Pons (tissue), 1 donor: ENCODE results near the gene ATG5.

ENCODE experiments used
- DNase-seq: peaks from one replicate; pipeline ENCODE4 v3.0.0-alpha.2; 2016; ENCODE audit warnings: low spot score

ATG5 gene

DNA sequence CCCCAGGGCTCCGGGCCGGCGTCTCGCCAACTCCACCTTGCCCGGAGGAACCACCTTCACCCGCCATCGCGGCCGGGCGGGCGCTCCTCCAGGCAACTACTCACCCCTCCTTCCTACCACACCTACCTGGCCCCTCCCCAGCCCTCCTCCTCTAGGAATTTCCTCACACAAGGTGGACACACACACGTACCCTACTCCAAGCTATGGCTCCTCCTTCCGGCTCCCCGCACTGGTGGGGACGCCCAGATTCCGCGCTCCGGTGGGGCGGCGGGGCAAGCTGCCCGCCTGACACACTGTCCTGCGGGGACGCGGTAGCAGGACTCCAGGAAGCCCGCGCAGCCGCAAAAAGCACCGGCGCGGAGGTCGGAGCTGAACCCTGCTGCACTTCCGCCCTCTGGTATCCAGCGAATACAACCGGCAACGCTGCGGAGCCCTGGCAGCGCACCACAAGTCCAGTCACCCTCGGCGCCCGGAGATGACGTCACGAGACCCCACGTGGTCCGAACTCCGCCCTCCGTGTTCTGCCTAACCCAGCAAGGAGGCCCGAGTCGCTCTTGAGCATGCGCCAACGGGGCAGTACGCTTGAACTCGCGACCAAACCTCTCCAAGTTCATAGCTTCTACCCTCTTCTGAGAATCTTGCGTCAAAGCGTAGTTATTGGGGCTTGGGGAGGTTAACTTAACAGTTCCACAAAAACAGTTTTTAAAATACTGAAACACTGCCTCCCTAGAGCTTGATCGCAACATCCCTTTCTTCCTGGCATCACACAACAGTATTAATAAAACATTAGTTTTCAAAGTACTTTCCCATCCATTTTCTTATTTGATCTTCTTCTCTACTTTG lies at the start of gene ATG5:
TSS of gene ATG5 (minus strand) at position 425 of the 843 bp plus-strand sequence. CDS start 9,552 bp downstream, outside the sequence.
- DNase-seq: peak; percentile 97

GRCh38 chr6:106373502-106374239 lies 48.1 kb upstream of the ATG5 start:
- DNase-seq: no peak

DNA sequence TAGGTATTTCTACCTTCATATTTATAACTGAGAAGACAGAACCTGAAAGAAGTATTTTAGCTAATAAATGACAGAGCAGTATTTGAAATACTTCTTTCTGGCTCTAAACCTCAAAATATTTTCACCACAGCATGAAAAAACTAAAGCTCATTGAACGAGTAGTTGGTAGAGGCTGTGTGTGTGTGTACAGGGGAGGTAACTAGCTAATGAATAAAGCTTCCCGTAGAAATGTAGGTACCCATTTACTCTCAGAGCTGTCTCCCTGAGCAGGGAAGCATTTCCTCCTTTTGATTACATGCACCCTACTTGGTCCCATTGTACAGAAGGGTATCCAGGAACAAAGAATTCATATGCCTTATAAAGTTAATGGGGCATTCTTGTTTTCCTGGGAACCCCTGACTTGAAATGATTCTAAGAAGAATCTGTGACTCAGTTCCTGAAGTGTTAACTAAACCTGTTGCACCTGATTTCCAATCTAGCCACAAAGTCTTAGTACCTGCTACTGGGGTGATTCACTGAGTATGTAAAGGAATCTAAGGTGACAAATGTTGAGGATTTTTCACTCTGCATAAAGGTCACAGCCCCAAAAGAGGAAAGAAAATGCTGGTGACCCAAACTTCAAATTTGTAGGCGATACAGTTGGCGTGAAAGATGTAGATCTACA lies 47.4 kb upstream of the ATG5 start:
- no peak for DNase-seq

DNA sequence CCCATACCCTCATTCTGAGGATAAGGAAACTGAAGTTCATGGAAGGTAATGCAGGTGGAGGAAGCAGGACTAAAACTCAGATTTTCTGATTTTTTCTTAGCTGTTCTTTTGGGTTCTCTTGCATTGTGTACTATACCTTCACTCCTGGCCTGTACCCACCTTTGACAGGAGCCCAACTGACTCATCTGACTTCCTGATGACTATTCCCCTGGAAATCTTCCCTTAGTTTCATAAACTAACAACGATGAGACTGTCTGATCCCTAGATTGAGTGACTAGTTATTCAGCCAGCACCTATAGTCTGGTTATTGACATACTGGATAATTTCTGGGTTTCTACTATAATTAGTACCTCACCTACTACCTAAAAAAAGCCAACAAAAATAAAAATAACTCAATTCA lies 45.1 kb upstream of the ATG5 start:
- DNase-seq: no peak

DNA sequence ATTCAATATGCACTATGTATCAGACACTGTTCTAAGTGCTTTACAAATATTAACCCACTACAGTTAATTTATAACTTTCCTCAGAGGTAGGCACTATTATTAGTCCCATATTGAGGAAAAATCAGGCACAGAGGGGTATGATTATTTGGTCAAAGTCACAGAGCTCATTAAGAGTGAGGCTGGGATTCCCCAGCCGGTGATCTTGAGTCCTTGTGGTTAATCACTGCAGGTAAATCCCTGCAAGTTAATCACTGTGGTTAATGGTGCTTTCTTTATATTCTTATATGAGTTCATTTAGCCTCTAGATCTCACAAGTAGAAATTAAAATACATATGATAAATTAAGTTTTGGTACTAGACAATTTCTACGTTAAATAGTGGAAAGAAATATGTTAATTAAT lies 44.2 kb upstream of the ATG5 start:
- DNase-seq: no peak

DNA sequence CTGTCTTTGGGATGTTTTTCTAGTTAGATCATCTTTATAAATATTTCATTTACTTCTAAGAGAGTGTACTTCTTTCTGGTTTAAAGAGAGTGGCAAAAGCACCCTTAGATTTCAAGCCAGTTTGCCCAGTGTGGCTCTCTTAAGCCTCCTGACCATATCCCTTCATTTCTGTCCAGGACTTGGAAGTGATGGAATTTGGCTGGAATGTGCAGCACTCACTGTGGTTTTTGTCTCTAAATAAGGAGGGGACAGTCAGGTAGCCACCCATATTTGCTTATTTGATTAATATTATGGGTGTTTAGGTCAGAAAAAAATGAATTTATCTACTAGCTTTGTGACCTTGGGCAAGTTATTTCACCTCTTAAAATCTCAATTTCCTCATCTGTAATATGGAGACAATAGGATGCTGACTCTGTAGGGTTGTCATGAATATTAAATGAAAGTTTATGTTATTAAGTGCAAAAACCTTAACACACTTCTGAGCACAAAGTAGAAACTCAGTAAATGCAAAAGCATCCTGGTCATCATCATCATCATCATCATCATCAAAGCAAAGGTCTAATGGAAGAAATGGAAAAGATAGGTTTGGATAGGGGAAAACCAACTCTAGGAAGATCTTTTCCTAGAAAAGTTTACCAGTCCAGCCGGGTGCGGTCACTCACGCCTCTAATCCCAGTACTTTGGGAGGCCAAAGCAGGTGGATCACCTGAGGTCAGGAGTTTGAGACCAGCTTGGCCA lies 38.0 kb upstream of the ATG5 start:
- DNase-seq: no peak

- DNase-seq: no peak
Measured at GRCh38 chr6:106360989-106361430, 35.5 kb upstream of the ATG5 start.

- no peak for DNase-seq
Measured at GRCh38 chr6:106360410-106360988, 34.9 kb upstream of the ATG5 start, which contains the start of gene CRYBG1. Gene CRYBG1 (plus strand): TSS chr6:106360717. CDS start chr6:106360909, 192 bp downstream.

GRCh38 chr6:106359959-106360409 lies 34.4 kb upstream of the ATG5 start:
- DNase-seq: no peak

DNA sequence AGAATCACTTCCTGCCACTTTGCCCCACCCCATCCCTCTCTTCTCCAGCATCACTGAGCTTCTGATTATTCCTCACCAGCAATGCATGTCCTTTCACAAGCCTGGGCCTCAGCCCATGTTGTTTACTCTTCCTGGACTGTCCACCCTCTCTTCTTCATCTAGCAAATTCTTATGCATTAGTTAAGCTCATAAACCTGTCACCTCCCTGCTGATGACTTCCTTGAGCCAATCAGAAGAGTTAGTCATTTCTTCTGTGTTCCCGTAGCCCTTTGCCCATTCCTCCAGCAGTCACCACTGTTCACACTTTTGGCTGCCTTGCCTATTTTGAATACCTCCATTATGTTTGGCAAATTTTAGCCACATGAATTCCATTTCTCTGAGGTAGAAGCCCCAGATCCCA lies 30.8 kb upstream of the ATG5 start:
- DNase-seq: no peak

DNA sequence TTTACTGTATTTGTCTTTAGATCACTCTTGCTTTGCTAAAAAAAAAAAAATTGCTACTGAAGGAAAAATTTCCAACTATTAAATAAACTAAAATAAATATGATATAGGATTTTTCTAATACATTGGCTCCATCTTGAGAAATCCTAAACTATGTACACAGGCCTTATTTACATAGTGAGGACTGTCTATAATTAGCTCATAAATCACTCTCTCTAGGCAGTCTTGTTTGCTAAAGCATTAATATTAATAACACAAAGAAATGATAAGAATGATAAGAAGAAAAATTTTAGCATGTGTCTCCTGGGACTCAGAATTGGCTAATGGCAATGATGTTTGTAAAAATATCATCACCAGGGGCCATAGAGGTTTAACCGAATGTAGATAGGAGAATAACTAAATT lies 21.7 kb upstream of the ATG5 start:
- no peak for DNase-seq

DNA sequence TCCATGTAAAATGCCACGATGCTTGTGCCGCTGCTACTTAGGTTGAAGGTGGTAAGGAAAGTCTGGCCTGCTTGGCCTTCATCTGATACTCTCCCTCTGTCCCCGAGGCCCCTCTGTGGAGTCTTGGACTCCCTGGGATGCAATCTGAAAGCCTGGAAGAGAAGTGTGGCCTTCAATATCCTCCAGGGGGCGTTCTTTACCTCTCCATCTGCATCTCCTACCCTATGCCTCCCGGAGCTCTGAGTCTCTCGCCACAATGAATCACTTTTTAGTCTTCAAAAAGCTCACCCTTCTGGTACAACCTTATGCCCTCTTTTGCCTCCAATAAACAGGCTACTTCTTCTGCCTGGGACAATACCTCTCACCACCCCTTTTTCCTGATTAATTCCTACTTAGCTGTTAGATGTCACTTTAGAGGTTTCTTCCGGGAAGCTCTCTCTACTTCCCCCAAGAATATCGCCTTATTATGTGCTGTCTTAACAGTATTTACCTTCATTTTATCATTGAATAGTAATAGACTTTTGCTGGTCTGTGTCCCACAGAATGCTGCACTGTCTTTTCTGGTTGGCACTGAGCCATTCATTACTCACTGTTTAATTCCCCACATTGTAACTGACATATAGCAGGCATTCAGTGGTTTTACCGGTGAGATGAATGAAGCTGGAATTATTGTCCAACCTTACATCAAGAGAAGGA lies 13.9 kb upstream of the ATG5 start:
- peak; percentile 76 for DNase-seq

DNA sequence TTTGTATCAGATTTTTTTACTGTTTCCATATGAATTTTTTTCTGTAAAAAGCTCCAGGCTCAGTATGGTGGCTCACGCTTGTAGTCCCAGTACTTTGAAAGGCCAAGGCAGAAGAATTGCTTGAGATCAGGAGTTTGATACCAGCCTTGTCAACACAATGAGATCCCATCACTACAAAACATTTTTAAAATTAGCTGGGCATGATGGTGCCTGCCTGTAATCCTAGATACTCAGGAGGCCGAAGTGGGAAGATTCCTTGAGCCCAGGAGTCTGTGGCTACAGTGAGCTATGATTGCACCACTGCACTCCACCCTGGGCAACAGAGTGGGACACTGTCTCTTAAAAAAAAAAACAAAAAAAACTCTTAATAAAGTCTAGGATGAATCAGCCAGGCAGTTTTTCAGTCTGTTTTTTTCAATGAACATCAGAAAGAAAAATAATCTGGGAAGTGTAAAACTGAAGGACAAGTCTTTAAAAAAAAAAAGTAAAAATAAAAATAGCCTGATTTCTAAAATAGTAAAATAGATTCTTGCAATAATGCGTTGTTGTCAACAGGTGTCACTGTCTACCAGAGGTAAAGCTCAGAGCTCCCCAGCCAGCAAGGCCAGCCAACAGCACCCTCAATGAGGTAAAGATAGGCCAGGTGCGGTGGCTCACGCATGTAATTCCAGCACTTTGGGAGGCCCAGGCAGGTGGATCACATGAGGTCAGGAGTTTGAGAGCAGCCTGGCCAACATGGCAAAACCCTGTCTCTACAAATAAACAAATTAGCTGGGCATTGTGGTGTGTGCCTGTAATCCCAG lies 9.3 kb upstream of the ATG5 start:
- peak; percentile 36 for DNase-seq

DNA sequence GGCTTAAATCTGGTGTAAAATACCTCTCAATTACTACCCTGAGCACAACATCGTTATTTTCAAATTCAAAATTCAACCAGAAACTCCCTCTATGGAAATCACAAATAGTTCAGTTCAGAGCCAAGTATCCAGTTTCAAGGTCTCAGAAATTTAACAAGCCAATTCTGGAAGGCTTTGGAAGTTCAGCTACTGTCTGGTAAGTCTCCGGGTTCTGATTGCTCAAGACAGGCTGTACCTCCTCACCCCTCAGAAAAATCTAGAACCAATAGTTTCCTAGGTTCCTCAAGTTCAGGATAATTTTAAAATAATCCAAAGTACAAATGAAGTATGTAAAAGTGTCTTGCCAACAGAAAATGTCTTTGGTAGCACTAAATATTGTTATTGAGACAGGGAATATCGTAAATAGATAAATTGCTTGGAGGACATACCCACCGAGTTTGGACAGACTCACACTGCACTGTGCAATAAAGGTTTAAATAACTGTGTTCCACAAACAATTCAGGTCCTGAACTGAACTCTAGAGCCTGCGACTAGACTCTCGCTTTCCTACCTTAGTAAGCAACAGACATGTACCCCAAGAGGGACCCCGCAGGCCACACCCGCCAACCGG lies 729 bp downstream of the ATG5 start:
- DNase-seq: peak; percentile 19

- no peak for DNase-seq
Measured at GRCh38 chr6:106321940-106322339, 3.6 kb downstream of the ATG5 start.

- no peak for DNase-seq
Measured at GRCh38 chr6:106318851-106319250, 6.7 kb downstream of the ATG5 start.

DNA sequence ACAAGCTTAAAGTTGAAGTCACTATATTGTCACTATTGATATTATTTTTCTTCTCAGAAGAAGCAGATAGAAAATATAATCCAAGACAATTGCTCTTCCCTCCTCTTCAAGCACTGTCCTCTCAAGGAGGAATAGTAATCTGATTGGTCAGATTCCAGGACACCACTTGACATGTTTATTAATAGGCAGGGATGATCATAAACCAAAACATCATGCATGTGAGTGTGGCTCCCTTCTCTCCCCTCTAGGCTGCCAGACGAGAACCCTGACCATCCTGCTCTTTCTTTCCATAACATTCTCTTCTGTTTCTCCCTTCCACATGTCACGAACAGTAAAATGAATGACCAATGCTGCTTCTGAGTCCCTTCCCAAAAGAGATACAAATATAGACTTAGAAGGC lies 7.5 kb downstream of the ATG5 start:
- no peak for DNase-seq

DNA sequence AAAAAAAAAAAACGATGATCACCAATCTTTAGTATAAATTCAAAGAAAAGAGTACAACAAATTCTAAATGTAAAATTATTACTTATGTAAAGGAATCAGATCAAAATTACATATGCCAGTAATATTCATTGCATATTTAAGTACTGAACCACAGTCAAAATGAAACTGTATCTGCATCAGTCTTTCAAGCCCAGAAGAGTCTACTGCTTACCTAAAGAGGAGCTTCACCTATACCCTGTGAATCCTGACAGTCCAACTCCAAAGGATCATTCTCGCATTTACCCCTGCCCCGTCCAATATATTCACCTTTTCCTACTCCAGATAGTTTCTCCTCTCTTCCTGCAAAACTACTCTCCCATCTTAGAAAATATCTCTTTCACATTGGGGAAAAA lies 9.2 kb downstream of the ATG5 start:
- DNase-seq: no peak

DNA sequence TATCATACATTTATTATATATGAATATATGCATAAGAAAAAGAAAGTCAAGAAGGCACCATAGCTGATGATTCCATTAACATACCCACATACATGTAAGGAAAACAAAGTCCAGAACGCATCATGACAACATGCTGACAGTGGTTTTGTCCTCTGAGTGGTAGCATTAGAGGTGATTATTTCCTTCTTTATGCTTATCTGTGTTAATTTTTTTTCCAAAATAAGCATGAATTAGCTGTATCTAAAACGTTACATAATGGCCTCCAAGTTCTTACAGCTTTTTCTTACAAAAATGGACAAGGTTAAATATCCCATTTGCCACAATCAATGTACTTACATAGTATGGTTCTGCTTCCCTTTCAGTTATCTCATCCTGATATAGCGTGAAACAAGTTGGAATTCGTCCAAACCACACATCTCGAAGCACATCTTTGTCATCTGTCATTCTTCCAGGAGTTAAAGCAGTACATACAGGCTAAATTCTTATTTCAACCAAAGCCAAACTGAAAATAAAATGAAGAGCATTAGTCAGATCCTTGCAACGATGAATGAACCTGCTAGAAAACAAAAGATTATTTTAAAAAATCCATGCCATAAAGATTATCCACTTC lies 9.7 kb downstream of the ATG5 start:
- no peak for DNase-seq
